OCI-LY7 (cell line): Measurements from ENCODE around the gene OLFM1. TPM values are rescaled to one million over a fixed set of nuclear protein-coding genes. Genes with fewer than 3 reads are reported as not detected.

ENCODE experiments used
- BruUV-seq: library from RNA; stranded (reverse); fragments of 400-500 nt; replicated peaks from 2 replicates; lab custom pipeline; 2021; lab: Mats Ljungman, UMichigan
- CTCF ChIA-PET: fragments of 300-600 bp; sonication (Branson Sonifier 250); formaldehyde crosslinking; loops from one replicate; lab custom pipeline; 2022; ENCODE audit warnings: antibody characterized with exemption; ENCODE audit not compliant: unreplicated experiment; lab: Charles Lee
- POLR2A ChIA-PET: fragments of 300-600 bp; sonication (Branson Sonifier 250); formaldehyde crosslinking; loops from one replicate; lab custom pipeline; 2022; ENCODE audit warnings: antibody characterized with exemption; lab: Charles Lee
- DNase-seq: peaks from one replicate; pipeline ENCODE4 v3.0.0-alpha.2; 2015; ENCODE audit warnings: low spot score
- H2AFZ ChIP-seq: fragments of 200-600 bp; sonication (generic), shearing (Covaris generic); 2 replicates; pipeline ENCODE4 v1.6.1; 2014; ENCODE audit warnings: mild to moderate bottlenecking, antibody characterized with exemption, low read length, moderate library complexity
- H3K27ac ChIP-seq: fragments of 200-600 bp; sonication (generic); 2 replicates; pipeline ENCODE4 v1.5.1; 2014; ENCODE audit warnings: mixed run types, low read depth, mild to moderate bottlenecking, moderate library complexity, low read length, inconsistent platforms; ENCODE audit not compliant: poor library complexity, severe bottlenecking
- H3K36me3 ChIP-seq: fragments of 200-600 bp; sonication (generic); 2 replicates; pipeline ENCODE4 v1.6.1; 2014; ENCODE audit warnings: mild to moderate bottlenecking, antibody characterized with exemption, low read length, moderate library complexity, mixed read lengths; ENCODE audit not compliant: insufficient read depth
- H3K4me1 ChIP-seq: fragments of 200-600 bp; sonication (generic); 2 replicates; pipeline ENCODE4 v1.5.1; 2014; ENCODE audit warnings: mild to moderate bottlenecking, low read length; ENCODE audit not compliant: insufficient read depth, poor library complexity, severe bottlenecking
- H3K4me2 ChIP-seq: fragments of 200-600 bp; sonication (generic); 2 replicates; pipeline ENCODE4 v1.6.1; 2014; ENCODE audit warnings: mild to moderate bottlenecking, low read length
- H3K4me3 ChIP-seq: fragments of 200-600 bp; sonication (generic); 2 replicates; pipeline ENCODE4 v1.5.1; 2014; ENCODE audit warnings: mild to moderate bottlenecking, low read depth, low read length; ENCODE audit not compliant: poor library complexity, severe bottlenecking
- H3K79me2 ChIP-seq: fragments of 200-600 bp; sonication (generic); 2 replicates; pipeline ENCODE4 v1.6.1; 2016; ENCODE audit warnings: low read depth, mild to moderate bottlenecking, low read length, moderate library complexity, mixed read lengths; ENCODE audit not compliant: insufficient read depth
- H3K9me2 ChIP-seq: fragments of 200-600 bp; sonication (generic); 2 replicates; pipeline ENCODE4 v1.6.1; 2016; ENCODE audit warnings: mild to moderate bottlenecking, low read length, mixed read lengths; ENCODE audit not compliant: insufficient read depth
- H3K9me3 ChIP-seq: fragments of 200-600 bp; sonication (generic); 2 replicates; pipeline ENCODE4 v1.6.1; 2014; ENCODE audit warnings: mild to moderate bottlenecking, mixed run types, low read length, mixed read lengths
- H4K20me1 ChIP-seq: fragments of 200-600 bp; sonication (generic); 2 replicates; pipeline ENCODE4 v1.6.1; 2014; ENCODE audit warnings: mild to moderate bottlenecking, antibody characterized with exemption, low read length, moderate library complexity, mixed read lengths; ENCODE audit not compliant: insufficient read depth
- EZH2phosphoT487 ChIP-seq: fragments of 200-600 bp; sonication (generic); IDR thresholded peaks from 2 replicates; pipeline ENCODE4 v1.6.1; 2018; ENCODE audit warnings: low read depth, borderline replicate concordance, mild to moderate bottlenecking, mixed run types, antibody characterized with exemption, low read length, moderate library complexity, mixed read lengths
- intact Hi-C: fragments of 100-400 bp; cut with micrococcal nuclease; formaldehyde crosslinking; loops from one replicate; pipeline ENCODE4 v1.10.0; 2022; ENCODE audit not compliant: unreplicated experiment
- total RNA-seq, 2 experiments: library from RNA; depleted of rRNA in 1 of 2; stranded (reverse); fragments of >200 nt in 1 of 2; shearing (Covaris generic) in 1 of 2; gene quantifications; 2 replicates each; pipeline ENCODE4 v1.2.3, GENCODE V29; 2014 to 2022
- TF ChIP-seq, protein P1 (sequence below): fragments of 200-600 bp; sonication (generic); conservative IDR thresholded peaks from 2 replicates; pipeline ENCODE4 v1.5.1; 2014; ENCODE audit warnings: mild to moderate bottlenecking, antibody characterized with exemption, low read length, moderate library complexity, mixed read lengths

OLFM1 gene
- total RNA-seq, 2 experiments from 2014 or later = not detected

DNA sequence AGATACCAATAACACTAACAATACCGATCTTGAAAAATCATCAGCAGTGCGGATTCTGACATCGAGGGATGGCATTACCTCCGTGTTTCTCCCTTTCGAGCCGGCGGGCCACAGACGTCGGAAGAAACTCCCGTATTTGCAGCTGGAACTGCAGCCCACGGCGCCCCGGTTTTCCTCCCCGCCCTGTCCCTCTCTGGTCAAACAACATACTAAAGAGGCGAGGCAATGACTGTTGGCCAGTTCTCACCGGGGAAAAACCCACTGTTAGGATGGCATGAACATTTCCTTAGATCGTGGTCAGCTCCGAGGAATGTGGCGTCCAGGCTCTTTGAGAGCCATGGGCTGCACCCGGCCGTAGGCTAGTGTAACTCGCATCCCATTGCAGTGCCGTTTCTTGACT is 32.8 kb downstream of the OLFM1 start:
- Histone ChIP-seq H3K79me2 (no peaks in the 10 kb centered on the region), H2AFZ (no peak overlapping the region), H4K20me1 (no peaks in the 10 kb centered on the region), H3K4me1 (no peaks in the 10 kb centered on the region), H3K27ac (no peak overlapping the region), H3K9me2 (no peaks in the 10 kb centered on the region), H3K36me3 (no peaks in the 10 kb centered on the region), H3K9me3 (no peaks in the 10 kb centered on the region), H3K4me2 (no peak overlapping the region), H3K4me3 (no peak overlapping the region)
- no peak for TF ChIP-seq EZH2phosphoT487
- TF ChIP-seq, protein P1, sequence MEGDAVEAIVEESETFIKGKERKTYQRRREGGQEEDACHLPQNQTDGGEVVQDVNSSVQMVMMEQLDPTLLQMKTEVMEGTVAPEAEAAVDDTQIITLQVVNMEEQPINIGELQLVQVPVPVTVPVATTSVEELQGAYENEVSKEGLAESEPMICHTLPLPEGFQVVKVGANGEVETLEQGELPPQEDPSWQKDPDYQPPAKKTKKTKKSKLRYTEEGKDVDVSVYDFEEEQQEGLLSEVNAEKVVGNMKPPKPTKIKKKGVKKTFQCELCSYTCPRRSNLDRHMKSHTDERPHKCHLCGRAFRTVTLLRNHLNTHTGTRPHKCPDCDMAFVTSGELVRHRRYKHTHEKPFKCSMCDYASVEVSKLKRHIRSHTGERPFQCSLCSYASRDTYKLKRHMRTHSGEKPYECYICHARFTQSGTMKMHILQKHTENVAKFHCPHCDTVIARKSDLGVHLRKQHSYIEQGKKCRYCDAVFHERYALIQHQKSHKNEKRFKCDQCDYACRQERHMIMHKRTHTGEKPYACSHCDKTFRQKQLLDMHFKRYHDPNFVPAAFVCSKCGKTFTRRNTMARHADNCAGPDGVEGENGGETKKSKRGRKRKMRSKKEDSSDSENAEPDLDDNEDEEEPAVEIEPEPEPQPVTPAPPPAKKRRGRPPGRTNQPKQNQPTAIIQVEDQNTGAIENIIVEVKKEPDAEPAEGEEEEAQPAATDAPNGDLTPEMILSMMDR = no peak
- BruUV-seq = no TSS peak
- CTCF ChIA-PET = no interaction called here
- no peak for DNase-seq
- POLR2A ChIA-PET = no interaction called here
- intact Hi-C loops = no loop called here

DNA sequence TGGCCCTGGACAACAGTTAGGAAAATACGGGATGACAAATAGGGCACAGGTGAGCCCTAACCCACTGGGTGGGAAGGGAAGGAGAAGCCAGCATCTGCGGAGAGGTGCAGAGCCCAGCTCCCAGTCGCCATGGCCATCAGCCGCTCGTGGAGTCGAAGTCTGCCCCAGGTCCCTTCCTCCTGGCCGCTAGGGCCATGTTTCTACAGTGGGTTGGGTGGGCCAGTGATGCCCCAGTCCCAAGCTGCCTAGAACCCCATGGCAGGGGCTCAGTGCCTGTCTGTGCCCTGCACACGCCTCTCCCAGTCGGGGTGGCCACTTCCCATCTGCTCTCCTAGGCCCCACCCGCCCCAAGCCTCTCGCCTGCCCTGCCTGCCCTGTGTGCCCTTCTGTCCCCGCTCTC is 34.8 kb downstream of the OLFM1 start:
- no peaks in the 10 kb centered on the region for H3K9me2 ChIP-seq
- POLR2A ChIA-PET = no interaction called here
- CTCF ChIA-PET = interaction anchor here (0.6 kb wide), 1 partner anchor 121 kb away, joined by 3 read pairs; no protein-coding TSS in a partner anchor
- TF ChIP-seq, protein P1 = no peak
- TF ChIP-seq EZH2phosphoT487 = no peak
- no TSS peak for BruUV-seq
- no peak overlapping the region for H2AFZ ChIP-seq
- no peaks in the 10 kb centered on the region for H3K36me3 ChIP-seq
- H3K79me2 ChIP-seq = no peaks in the 10 kb centered on the region
- H4K20me1 ChIP-seq = no peaks in the 10 kb centered on the region
- H3K27ac ChIP-seq = no peak overlapping the region
- H3K4me1 ChIP-seq = no peaks in the 10 kb centered on the region
- H3K4me2 ChIP-seq = no peak overlapping the region
- no peaks in the 10 kb centered on the region for H3K9me3 ChIP-seq
- H3K4me3 ChIP-seq = no peak overlapping the region
- DNase-seq = no peak
- intact Hi-C loops = no loop called here

DNA sequence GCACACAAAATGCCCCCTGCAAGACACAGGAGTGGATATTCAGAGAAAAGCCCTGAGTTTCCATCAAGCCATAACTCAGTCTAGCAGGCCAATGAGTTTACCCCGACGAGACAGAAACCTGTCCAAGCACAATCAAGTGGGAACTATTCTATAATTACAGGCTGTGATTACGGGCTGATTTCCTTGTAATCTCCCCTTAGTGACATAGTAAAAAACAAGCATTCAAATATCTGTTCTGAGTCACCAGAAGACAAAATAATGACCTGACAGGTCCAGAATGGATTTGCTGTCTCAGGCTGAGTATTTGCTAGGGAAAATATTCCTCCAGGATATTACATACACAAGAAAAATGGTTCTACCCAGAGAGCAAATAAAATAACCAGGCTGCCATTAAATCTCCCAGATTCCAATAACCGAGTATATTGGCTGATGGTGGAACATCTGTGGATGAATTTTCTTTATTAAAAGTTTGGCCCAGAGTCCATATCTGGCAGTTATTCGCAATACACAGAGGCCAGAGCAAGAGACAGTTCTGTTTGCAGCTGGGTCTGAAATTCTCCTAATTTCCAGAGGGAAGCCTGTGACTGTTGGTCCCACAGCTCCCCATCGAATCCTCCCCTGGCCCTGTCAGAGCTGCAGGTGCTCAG is 35.8 kb downstream of the OLFM1 start:
- ChIA-PET CTCF (no interaction called here), POLR2A (no interaction called here)
- BruUV-seq = no TSS peak

More for the DNA sequence above, 35.8 kb downstream of the OLFM1 start:
- Histone ChIP-seq H3K9me2 (no peaks in the 10 kb centered on the region), H4K20me1 (no peaks in the 10 kb centered on the region), H3K27ac (no peak overlapping the region), H2AFZ (no peak overlapping the region), H3K79me2 (no peaks in the 10 kb centered on the region), H3K4me2 (no peak overlapping the region), H3K9me3 (no peaks in the 10 kb centered on the region), H3K4me1 (no peaks in the 10 kb centered on the region), H3K36me3 (no peaks in the 10 kb centered on the region), H3K4me3 (no peak overlapping the region)
- DNase-seq = no peak
- no peak for TF ChIP-seq EZH2phosphoT487
- TF ChIP-seq, protein P1 = no peak
- intact Hi-C loops = no loop called here
